ENCODE data around the gene KCTD20.

GRCh38 chr6:36432151-36432671 is 10.6 kb upstream of the KCTD20 start:
- TF ChIP-seq CTCF (optimal IDR thresholded peaks at IDR 0.05 in 1 of 3, IDR thresholded peaks at IDR 0.05 in 1 of 3, conservative IDR thresholded peaks at IDR 0.05 in 1 of 3; ENCODE audit: extremely low read depth in 1 of 3, insufficient read depth in 2 of 3, low read length in 3 of 3) (no peak), EZH2 (IDR thresholded peaks at IDR 0.05; ENCODE audit: low read length) (no peak)
